Left kidney (tissue), 2 donors: ENCODE results near the gene APOL4. TPM values are rescaled to one million over a fixed set of nuclear protein-coding genes. Genes with fewer than 3 reads are reported as not detected.
"Not testable (repeated sequence)": the region's sequence is repeated elsewhere in the genome, so short reads cannot be mapped to it uniquely, and the experiment has no call there.

ENCODE experiments used
- DNase-seq: peaks from one replicate; pipeline ENCODE4 v3.0.0-alpha.2; 2013
- polyA plus RNA-seq: library from polyadenylated mRNA; unstranded; fragments of 120-200 nt; gene quantifications from one replicate; pipeline ENCODE4 v1.2.1, GENCODE V29; 2013; ENCODE audit not compliant: insufficient read length

Gene APOL4
- polyA plus RNA-seq, 1 donor, result 10.9 TPM

DNA sequence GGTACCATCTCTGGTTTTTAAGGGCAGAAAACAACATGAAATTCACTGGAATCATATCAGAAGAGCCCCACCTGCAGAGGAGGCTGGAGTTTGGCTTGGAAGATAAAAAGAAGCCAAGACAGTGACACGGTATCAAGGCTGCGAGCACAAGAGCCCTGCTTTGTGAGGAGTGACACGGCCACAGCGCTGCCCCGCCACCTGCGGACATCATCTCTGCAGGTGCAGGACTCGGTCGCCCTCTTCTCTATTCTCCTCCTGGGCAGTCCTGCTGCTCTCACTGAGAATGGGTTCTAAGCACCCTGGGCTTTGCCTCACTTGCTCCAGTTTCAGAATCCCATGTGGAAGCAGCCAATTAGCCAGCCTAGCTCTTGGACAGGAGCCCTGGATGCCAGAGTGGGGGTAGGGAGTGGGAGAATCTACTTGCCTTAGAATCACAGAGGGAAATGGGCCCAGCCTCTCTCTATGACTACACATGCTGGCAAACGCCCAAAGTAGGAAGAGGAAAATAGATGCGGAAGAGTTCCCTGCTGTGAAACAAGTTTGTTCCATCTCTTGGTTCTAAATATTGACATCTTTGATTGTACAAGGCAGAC, 17.1 kb downstream of the APOL4 start:
- no peak for DNase-seq

DNA sequence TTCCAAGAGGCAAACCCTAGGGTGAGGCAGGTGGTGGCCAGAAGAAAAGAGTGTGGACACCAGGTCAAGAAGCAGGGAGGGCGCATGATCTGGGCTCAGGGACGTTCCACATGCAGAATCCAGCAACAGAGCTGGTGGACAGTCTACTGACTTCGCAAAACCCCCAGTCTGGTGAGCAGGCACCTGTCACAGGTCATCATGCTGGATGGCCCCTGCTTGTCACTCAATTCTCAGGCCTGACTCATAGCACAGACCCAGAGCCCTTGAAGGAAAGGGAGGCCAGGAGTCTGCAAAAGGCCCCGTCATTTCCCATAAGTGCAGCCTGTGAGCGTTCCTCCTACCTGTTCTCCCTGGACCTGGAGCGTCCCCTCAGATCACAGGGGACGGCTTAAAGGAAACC, 18.2 kb downstream of the APOL4 start:
- DNase-seq, result no peak

DNA sequence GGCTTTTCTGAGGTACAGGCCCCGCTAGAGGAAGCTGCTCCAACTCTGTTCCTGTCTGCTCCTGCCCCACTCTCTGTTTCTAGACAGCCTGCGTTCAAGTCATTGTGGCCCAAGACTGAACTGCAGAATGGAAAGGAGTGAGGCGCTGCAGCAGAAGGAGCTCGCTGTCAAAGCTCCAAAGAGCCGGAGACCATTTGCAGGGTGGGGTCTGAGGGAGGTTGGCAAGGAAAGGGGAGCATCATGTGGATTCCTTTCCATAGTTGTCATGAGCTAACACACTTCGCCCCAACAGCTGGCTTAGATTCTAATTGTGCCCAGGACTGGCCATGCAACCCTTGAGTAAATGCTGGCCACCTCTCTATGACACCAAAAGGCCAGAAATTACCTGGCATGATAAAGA, 18.8 kb downstream of the APOL4 start:
- no peak for DNase-seq

DNA sequence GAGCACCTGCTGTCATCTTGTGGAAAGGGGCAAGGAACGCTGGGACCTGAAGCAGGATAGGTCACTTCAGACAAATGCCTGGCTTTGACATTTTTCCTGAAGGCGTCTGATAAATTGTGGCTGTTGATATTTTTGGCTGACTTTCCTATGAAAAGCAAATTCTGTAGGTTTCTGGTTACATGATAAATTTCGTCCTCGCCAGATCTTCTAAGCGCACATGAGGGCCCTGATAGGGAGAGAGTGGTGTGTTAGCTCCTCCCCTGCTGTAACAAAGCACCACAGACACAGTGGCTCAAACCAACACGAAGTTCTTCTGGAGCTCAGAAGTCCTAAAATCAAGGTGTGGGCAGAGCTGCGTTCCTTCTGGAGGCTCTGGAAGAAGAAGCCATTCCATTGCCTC, 19.6 kb downstream of the APOL4 start:
- peak; percentile 39 for DNase-seq

DNA sequence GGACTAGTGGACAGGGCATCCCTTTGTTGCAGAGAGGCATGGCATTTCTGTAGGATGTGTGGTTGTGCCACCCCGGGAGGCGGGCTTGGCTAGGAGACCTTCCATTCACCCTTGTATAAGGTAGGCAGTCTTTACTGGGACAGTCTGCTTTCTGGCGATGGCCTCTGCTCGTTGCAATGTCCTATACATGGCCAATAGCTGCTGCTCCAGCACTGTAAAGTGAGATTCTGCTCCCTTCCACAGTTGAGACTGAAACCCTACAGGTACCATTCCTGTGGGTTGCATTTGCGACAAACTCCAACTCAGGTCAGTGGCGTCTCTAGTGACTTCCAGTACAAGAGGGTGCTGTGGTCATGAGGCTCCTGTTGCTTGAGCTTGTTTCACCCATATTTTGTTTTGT, 20.7 kb downstream of the APOL4 start:
- DNase-seq, result no peak

DNA sequence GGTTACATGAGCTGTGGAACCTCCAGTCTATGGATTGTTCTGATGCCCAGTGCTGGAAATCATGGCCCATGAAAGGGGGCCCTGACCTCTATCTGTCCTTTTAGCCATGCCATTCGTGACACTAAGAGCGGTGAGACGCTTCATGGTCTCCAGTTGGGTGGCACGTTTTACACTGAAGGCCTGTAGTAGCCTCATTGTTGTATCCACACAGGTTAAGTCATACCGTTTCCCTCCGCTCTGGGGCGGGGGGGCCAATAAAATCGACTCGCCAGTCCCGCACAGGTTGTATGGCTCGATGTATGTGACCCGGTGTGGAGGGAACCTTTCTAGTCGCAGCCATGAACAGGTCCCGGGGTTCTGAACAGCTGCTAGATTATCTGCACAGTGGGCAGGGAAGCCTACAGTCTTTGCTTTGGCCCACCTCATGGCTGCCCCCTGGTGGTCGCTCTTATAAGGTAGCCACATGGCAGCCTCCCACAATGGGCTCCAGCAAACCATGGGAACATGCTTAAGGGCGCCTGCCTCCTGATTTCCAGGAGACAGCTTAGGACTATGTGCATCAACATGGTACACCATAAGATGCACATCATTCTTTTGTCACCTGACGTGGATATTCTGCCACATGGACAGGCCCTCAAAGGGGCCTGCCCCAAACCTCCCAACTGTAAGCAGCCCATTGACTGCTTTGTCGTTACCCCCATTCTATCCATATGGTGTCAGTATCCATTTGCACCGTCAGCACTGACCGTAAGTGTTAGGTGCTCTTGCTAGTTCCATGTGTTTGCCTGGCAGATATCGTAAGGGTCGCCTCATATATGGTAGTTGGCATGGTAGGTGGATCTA, 21.4 kb downstream of the APOL4 start:
- DNase-seq, result no peak

DNA sequence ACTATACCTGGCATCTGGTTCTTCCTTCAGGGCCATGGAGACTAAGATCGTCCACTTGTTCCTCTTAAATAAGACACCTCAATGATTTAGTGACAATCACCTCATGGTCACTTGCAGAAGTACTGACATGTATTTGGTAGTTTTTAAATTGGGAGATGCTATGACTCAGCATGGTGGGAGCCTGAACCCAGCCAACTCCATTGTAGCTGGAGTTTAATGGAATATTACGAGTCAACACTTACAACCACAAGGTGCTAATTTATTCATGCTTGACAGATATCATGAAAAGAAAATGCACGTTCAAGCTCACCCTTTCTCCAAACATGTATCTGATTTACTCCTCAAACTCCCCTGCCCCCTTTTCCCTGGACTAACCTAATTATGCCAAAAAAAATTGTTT, 24.4 kb downstream of the APOL4 start:
- DNase-seq, result no peak

DNA sequence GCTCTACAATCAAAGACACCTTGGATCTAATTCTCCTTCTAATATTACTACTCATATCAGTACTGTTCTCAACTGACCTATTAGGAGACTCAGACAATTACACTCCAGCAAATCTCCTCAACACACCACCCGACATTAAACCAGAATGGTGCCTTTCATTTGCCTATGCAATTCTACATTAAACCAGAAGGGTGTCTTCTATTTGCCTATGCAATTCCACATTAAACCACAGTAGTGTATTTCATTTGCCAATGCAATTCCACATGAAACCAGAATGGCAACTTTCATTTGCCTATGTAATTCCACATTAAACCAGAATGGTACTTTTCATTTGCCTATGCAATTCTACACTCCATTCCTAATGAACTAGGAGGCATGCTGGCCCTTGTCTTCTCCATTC, 25.7 kb downstream of the APOL4 start:
- no peak for DNase-seq

DNA sequence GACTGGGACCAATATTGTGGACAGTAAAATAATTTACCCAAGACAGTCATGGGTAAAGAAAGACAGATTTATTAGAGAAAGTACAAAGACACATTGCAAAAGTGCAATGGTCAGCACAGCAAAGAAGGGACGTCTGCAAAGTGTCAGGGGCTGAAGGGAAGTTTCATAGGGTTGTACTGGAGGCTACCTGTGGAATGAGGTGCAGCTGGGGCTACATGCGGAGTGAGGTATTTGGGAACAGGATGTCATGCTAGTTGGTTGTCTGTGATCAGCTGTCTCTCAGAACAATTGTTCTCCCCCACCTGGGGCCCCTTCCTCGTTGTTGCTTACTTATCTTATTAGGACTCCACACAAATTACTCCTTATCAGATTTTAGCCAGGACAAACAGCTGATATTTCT, 29.7 kb downstream of the APOL4 start:
- no peak for DNase-seq

DNA sequence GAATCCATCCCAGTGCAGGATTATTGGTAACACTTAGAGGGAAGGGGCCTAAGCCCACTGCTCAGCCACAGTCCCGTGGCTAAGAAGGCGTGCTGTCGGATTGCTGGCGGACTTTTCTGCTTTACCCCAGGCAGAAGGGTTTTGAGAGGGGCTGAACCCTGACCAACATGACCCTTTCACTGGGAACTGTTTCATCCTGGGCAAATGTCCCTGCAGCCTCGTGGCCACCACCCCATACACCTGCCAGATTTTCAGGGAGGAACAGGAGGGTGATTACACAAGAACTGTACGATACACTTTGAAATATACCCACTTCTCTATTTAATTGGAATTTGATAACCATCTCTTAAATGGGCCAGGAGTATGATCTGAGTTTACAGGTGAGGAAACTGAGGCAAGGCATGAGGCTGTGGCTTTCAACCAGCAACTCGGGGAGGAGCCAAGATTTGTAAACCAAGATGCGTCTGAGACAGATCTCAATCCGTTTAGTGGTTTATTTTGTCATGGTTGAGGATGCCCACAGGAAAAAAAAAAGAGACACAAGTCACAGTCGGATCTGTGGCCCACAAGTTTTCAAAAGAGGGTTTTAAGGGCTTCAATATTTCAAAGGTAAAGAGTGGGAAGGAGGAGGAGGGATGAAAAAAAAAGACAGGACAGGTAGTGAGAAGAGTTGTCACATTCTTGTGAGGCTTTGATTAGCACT, 34.9 kb downstream of the APOL4 start:
- no peak for DNase-seq

DNA sequence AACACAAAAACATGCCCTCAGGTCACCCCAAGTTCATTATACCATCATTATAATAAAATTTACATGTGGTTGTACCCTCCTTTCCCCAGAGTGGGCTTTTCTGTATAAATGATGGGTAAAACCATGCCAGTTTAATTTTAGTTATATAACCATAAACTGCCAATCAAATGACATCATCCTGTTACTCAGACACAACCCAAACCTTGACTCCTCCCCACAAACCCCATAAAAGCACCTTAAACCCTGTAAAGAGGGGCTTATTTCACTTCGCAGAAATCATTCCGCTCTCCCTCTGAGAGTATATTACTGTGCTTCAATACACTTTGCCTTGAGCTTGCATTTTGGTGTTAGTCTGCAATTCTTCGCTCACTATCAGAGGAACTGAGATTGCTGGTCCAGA, 35.5 kb downstream of the APOL4 start:
- DNase-seq, result no peak

DNA sequence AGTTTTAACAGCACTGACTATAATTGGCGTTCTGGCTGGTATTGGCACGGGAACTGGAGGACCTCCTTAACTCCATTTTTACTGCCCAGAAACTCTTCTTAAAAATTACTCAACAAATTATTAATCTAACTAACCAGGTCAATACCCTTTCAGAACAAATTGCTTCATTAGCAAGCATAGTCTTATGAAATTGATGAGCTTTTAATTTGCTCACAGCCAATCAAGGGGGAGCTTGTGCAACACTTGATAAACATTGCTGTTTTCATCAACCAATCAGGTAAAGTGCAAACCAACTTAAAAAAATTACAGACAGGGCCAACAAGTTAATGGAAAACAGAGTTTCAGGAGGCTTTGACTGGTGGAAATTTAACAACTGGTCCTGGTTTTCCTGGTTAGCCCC, 36.5 kb downstream of the APOL4 start:
- no peak for DNase-seq

DNA sequence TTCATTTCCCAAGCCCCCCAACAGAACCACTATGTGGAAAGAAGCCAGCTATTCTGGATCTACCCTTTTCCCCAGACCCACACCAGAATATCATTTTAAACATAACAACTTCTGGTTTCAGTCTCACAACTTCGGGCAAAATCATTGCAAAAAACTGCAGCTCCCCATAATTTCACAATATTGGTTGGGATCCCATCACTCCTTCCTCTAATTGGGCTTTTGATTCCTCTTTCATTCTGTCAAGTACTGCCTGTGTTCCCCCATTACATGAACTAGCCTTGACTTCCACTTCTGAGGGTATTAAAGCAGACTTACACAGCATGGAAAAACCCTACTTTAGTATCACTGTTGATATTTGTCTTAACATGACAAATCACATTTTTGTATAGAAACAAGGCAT, 37.0 kb downstream of the APOL4 start:
- DNase-seq, result no peak

DNA sequence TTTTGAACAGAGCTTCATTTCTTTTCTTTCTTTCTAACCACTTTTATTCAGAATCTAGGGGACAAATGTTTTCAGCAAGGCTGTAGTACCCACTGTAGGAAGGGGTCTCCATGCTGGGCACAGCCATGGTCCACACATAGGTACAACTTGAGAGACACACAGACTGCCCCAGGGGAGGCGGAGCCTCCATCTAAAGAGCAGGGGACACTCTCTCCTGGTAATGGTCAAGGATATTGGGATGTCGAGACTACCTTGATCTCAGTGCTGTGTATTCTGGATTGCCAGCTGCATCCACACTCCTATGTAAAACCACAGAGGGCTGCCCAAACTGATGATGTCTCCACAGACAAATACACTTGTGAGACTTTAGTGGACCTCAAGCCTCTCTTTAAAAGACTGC, 38.1 kb downstream of the APOL4 start:
- DNase-seq, result no peak

DNA sequence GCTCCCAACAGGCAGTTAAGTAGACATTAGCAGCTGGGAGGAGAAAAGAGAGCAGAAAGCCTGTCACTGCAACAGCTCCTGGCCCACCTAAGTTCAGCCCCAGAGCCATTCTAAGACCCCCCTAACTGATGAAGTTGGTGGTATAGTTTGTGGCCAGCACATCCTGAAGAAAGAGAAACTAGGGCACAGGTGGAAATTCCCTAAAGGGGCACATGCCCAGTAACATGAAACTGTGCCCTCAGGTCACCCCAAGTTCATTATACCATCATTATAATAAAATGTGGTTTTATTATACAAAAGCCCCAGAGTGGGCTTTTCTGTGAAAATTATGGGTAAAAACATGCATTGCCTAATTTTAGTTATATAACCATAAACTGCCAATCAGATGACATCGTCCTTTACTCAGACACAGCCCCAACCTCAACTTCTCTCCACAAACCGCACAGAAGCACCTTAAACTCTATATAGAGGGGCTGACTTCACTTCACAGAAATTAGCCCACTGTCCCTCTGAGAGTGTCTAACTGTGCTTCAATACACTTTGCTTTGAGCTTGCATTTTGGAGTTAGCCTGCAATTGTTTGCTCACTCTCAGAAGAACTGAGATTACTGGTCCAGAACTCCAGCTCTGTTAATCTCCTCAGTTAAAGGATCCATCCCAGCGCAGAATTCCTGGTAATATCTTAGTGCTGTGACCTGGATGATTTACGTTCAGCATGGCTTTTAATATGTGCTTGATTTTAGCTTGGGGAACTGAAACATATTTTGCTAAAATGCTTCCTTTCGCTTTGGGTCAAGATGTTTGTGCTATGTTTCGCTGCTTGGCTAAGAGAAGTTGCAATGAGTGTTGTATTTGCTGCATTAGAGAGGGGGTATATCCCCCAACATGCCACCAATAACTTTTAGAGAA, 39.2 kb downstream of the APOL4 start:
- no peak for DNase-seq

DNA sequence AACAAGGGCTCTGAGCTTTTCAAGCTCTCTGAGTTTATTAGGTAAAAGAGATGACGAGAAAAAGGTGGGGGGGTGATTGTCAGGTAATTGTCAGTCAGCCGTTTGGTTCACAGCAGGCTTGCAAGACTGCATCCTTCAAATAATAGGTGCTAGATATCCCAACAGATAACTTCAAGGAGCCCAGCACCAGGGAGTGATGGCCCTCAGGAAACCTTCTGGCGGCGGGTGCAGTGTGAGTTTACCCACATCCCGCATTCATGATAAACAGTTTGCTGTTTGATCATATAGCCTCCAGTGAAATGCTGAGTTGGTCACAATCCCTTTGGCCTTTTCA, 39.8 kb downstream of the APOL4 start:
- DNase-seq, result not testable (repeated sequence)

DNA sequence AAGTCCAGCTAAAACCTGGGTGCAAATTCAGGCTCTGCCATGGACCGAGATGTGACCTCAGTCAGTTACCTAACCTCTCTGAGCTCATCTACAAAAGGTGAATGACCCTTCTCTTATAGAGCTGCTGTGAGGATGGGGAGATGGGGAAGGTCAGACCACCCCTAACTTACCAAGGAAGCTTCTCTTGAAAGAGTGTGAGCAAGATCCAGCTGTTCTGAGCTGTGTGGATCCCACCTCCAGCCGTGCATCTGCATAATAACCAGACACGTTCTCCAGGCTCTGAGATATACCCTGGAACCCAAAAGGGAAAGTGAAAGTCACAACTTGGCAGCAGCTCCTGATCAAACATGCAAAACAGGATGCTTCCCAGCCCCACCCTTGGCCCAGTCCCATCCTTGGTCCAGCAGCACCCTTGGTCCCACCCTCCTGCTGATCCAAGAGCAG, 41.1 kb downstream of the APOL4 start, which contains the start of gene APOL3:
Gene APOL3, minus strand, starts transcription at position 257 of the 444 bp plus-strand sequence. CDS start 11,700 bp downstream, outside the sequence.
- DNase-seq, result no peak

DNA sequence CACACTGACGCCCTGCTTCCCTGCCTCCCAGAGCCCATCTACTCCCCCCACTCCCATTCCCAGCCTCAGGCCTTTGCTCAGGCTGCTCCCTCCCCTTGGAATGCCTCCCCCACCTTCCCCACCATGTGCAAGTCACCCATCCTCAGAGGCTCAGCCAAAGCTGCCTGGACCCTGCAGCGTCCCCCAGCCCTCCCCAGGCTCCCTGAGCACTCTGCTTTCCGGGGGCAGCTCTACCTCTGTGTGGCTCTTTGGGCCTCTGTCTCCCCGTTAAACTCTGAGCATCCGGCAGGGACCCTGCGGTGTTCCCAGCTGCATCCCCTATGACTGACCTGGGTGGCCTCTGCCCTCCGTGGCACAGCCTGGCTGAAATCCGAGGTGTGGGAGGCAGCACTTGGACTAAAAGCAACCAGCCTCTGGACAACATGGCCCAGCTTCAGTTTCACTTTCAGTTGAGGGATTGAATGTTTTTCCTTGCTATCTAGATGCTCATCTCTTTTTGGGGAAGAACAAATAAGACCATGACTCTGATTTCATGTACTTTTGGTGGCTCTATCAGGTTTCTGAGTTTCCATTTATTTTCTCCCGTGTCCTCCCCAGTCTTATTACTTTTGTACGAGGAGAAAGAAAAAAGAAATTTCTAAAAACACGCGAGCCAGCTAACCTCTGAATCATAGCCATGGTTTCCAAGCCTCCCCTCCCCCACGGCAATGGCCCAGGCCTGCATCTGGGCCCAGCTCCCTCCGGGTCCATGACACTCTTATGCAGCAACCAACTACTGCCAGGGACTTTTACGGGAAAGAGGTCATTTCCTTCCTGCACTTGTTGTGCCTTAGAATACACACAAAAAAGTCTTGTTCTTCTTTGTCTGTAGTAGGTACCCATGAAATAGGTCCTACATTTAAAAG, 44.8 kb downstream of the APOL4 start:
- peak; percentile 69 for DNase-seq

DNA sequence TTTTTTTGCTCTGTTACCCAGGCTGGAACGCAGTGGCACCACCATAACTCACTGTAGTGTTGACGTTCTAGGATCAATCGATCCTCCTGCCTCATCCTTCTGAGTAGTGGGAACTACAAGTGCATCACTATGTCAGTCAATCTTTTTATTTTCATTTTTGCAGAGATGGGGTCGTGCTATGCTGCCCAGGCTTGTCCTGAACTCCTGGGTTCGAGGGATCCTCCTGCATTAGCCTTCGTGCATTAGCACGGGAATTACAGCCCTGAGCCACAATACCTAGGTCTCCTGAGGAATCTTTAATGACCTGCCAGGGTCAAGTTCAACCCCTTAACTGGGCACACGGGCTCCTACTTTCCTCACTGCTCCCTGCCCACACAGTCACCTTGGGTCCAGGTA, 45.5 kb downstream of the APOL4 start:
- no peak for DNase-seq

DNA sequence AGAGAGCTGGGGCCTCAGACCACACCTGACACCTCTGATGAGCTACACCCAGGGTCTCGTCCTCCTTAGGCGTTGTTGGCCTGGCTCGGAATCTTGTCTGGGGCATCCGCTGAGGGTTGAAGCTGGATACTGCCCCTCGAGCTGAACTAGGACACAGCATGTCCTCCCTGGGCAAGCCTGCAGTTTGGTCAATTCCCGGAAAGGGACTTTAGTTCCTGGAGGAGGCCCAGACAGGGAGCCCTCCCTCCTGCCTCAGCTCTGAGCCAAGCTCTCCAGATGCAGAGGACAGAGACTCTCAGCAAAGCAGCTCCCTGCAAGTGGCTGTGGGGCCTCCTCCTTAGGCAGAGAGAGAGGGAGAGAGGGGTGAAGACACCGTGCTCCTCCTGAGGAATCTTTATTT, 45.9 kb downstream of the APOL4 start:
- DNase-seq, result peak; percentile 26

DNA sequence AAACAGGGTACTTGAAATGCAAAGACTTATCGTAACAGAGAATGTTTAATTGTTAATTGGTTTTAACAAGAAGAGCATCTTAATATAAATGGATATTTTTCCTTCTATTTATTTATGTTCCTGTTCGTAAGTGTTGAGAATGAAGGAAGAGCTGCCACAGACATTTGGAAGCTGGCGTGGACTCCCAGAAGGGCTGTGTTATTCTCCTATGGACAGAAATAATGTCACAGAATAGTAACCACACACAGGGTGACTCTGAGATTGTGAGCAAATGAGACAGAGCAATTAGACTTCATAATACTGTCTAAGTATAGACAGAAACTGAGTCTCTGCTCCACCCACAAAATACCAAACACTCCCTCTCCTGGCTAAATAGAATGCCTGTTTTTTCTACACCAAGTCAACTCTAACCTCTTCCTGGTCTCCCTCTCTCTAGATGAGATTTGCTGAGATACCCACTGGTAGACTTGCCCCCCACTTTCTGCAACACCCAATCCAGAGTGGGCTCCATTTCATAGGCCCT, 47.1 kb downstream of the APOL4 start:
- DNase-seq, result no peak
